CD4-positive, alpha-beta T cell (primary cell): Measurements from ENCODE around the gene BRINP2. TPM values are rescaled to one million over a fixed set of nuclear protein-coding genes. Genes with fewer than 3 reads are reported as not detected.

Experiments
- ATAC-seq: fragments of 200-7000 bp; cut with Tn5 transposase; one replicate; pipeline ENCODE4 v1.10.0; 2022; ENCODE audit warnings: mild to moderate bottlenecking; ENCODE audit not compliant: poor library complexity
- CTCF ChIA-PET: fragments of 350-600 bp; sonication (Branson Sonifier 250); formaldehyde crosslinking; loops from one replicate; lab custom pipeline; 2021; ENCODE audit warnings: antibody characterized with exemption, inconsistent platforms; lab: Charles Lee
- POLR2A ChIA-PET: fragments of 350-600 bp; sonication (Branson Sonifier 250); formaldehyde crosslinking; loops from one replicate; lab custom pipeline; 2021; ENCODE audit warnings: antibody characterized with exemption, inconsistent platforms; lab: Charles Lee
- DNase-seq, 14 experiments: peaks; one replicate each; pipeline ENCODE4 v3.0.0-alpha.2; 2013 to 2020; ENCODE audit warnings: mixed read lengths in 2 of 14
- H3K27ac ChIP-seq, 2 donors: one replicate each; pipeline versions ENCODE4 v1.5.1 to v1.7.0; 2013; ENCODE audit warnings: low read length in 2 of 2, low read depth in 1 of 2, mild to moderate bottlenecking in 1 of 2
- H3K27me3 ChIP-seq, 2 experiments: 1 replicate in 1 of 2; 2 replicates in 1 of 2; pipeline versions ENCODE4 v1.6.1 to v1.7.0; 2013; ENCODE audit warnings: low read length in 2 of 2, control low read depth in 1 of 2, mild to moderate bottlenecking in 1 of 2, moderate library complexity in 1 of 2; ENCODE audit not compliant: insufficient read depth in 2 of 2, control insufficient read depth in 1 of 2
- H3K36me3 ChIP-seq: one replicate; pipeline ENCODE4 v1.6.1; 2013; ENCODE audit warnings: low read length, control low read depth; ENCODE audit not compliant: insufficient read depth
- H3K4me1 ChIP-seq: one replicate; pipeline ENCODE4 v1.6.1; 2013; ENCODE audit warnings: low read length, control low read depth; ENCODE audit not compliant: insufficient read depth
- H3K4me3 ChIP-seq: one replicate; pipeline ENCODE4 v1.5.1; 2013; ENCODE audit warnings: mild to moderate bottlenecking, low read length, moderate library complexity
- H3K9me3 ChIP-seq, 2 experiments: 1 replicate in 1 of 2; 2 replicates in 1 of 2; pipeline versions ENCODE4 v1.6.1 to v1.7.0; 2013; ENCODE audit warnings: low read length in 2 of 2, mild to moderate bottlenecking in 2 of 2, control low read depth in 1 of 2, moderate library complexity in 1 of 2; ENCODE audit not compliant: control insufficient read depth in 1 of 2, insufficient read depth in 1 of 2
- H3K27ac Mint-ChIP-seq: one replicate; pipeline ENCODE4 v1.8.0; 2020; ENCODE audit warnings: mixed read lengths
- H3K27me3 Mint-ChIP-seq: one replicate; pipeline ENCODE4 v1.8.0; 2021; ENCODE audit warnings: mixed read lengths
- H3K36me3 Mint-ChIP-seq: one replicate; pipeline ENCODE4 v1.8.0; 2021; ENCODE audit warnings: low read depth, mixed read lengths
- H3K4me1 Mint-ChIP-seq: one replicate; pipeline ENCODE4 v1.8.0; 2021; ENCODE audit warnings: low read depth, mixed read lengths
- H3K4me3 Mint-ChIP-seq: one replicate; pipeline ENCODE4 v1.8.0; 2020; ENCODE audit warnings: mild to moderate bottlenecking, mixed read lengths
- H3K9me3 Mint-ChIP-seq: one replicate; pipeline ENCODE4 v1.8.0; 2020; ENCODE audit warnings: mixed read lengths
- CTCF ChIP-seq: fragments of 200-600 bp; IDR thresholded peaks from one replicate; pipeline ENCODE4 v1.8.0; 2022; ENCODE audit warnings: antibody characterized with exemption, mild to moderate bottlenecking
- intact Hi-C, 2 experiments: fragments of 100-400 bp; cut with DNase I in 1 of 2; cut with micrococcal nuclease in 1 of 2; formaldehyde crosslinking; loops; one replicate each; pipeline versions ENCODE4 v1.15.1 to v1.9.0; 2023 to 2025; cut with DNase I, micrococcal nuclease
- total RNA-seq, 174 experiments: library from RNA in 2 of 174; stranded (reverse) in 2 of 174; gene quantifications; one replicate each; pipeline ENCODE4 v1.2.3 and lab custom pipeline; 2021 to 2026

BRINP2 gene
- total RNA-seq, 2 experiments from 2014 or later, result not detected

DNA sequence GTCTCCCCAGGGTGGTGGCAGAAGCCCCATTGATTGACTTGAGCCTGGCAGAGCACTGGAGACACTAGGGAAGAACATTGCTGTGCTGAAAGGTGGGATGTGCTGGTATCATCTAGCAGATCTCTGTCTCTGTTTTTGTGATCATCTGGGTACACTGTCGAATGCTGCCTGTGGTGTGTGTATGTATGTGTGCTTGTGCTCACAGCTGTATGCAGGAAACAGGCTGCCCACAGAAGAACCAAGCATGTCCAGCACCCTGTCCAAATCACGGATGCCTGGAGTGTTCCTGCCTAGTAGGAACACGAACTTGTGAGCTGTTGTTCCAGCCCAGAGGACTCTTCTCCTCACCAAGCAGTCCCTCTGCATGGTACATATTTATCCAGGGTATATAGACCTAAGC lies 1.5 kb downstream of the BRINP2 start:
- DNase-seq (no peak), ATAC-seq (no peak)
- no peak overlapping the region for H3K27ac Mint-ChIP-seq
- H3K9me3 Mint-ChIP-seq, result no peaks in the 10 kb centered on the region
- no peak overlapping the region for H3K4me3 ChIP-seq
- TF ChIP-seq CTCF, result no peak
- no peaks in the 10 kb centered on the region for H3K36me3 Mint-ChIP-seq
- CTCF ChIA-PET, result no interaction called here
- H3K9me3 ChIP-seq, result peaks cover 0 to 14% of the 10 kb centered on the region in 2 experiments
- H3K27me3 ChIP-seq, result peaks cover 26 to 33% of the 10 kb centered on the region in 2 experiments
- no peaks in the 10 kb centered on the region for H3K36me3 ChIP-seq
- intact Hi-C loops, result no loop called here
- POLR2A ChIA-PET, result no interaction called here
- peaks cover 10% of the 10 kb centered on the region for H3K27me3 Mint-ChIP-seq
- no peak overlapping the region for H3K27ac ChIP-seq
- H3K4me1 Mint-ChIP-seq, result no peaks in the 10 kb centered on the region
- no peaks in the 10 kb centered on the region for H3K4me1 ChIP-seq
- H3K4me3 Mint-ChIP-seq, result no peak overlapping the region

DNA sequence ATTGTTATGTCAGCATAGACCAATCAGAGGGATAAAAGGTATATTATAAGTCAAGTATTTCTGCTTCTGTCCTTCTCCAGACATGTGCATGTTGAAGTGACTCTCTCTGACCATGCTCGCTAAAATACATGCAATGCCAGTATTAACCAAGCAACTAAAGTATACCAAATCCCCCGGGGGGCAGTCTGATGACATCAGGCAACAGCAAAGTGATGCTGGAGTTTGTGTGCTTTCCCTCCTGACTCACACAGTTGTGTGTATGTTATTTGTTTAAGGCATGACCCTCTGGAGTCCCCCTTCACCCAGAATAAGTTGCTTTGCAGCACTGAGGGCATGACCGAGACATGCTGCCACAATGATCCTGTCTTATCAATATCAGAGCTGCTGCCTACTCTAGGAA lies 2.1 kb downstream of the BRINP2 start:
- H3K4me3 ChIP-seq, result no peak overlapping the region
- no peak overlapping the region for H3K27ac Mint-ChIP-seq
- no peak for TF ChIP-seq CTCF
- H3K4me3 Mint-ChIP-seq, result no peak overlapping the region
- no peaks in the 10 kb centered on the region for H3K9me3 Mint-ChIP-seq
- no peak overlapping the region for H3K27ac ChIP-seq
- no peaks in the 10 kb centered on the region for H3K4me1 Mint-ChIP-seq
- ChIA-PET POLR2A (no interaction called here), CTCF (no interaction called here)
- H3K36me3 ChIP-seq, result no peaks in the 10 kb centered on the region
- DNase-seq (no peak), ATAC-seq (no peak)
- peaks cover 0 to 14% of the 10 kb centered on the region in 2 experiments for H3K9me3 ChIP-seq
- intact Hi-C loops, result no loop called here
- H3K36me3 Mint-ChIP-seq, result no peaks in the 10 kb centered on the region
- H3K27me3 ChIP-seq, result peaks cover 26 to 33% of the 10 kb centered on the region in 2 experiments
- peaks cover 10% of the 10 kb centered on the region for H3K27me3 Mint-ChIP-seq
- H3K4me1 ChIP-seq, result no peaks in the 10 kb centered on the region

DNA sequence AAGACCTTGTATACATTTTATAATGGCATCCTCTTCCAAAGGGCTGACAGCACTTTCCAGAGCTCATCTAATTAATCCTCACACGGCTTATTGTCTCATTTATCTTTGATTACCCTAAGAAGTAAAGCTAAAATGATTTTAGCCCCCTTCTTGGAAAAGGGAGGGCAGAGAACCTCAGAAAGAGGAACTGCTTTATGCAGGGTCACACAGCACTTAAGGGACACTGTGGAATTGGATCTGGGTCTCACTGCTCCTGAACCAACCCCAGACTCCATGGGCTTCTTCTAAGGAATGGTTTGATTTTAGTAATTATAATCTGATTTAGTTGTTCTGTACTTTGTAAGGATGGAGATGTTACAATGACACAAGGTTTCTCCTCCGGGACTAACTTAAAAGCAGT lies 3.2 kb downstream of the BRINP2 start:
- Mint-ChIP-seq H3K27ac (no peak overlapping the region), H3K4me3 (no peak overlapping the region), H3K9me3 (no peaks in the 10 kb centered on the region), H3K36me3 (no peaks in the 10 kb centered on the region), H3K27me3 (peaks cover 10% of the 10 kb centered on the region), H3K4me1 (no peaks in the 10 kb centered on the region)
- Histone ChIP-seq H3K36me3 (no peaks in the 10 kb centered on the region), H3K4me1 (no peaks in the 10 kb centered on the region), H3K4me3 (no peak overlapping the region), H3K9me3 (peaks cover 0 to 14% of the 10 kb centered on the region in 2 experiments), H3K27me3 (peaks cover 26 to 33% of the 10 kb centered on the region in 2 experiments), H3K27ac (no peak overlapping the region)
- intact Hi-C loops, result no loop called here
- TF ChIP-seq CTCF, result no peak
- ChIA-PET CTCF (no interaction called here), POLR2A (no interaction called here)
- no peak for DNase-seq
- no peak for ATAC-seq
